Pancreas (tissue), 10 donors: ENCODE data around the gene HERPUD2. TPM values are rescaled to one million over a fixed set of nuclear protein-coding genes. Genes with fewer than 3 reads are reported as not detected.
"Not testable (repeated sequence)": the region's sequence is repeated elsewhere in the genome, so short reads cannot be mapped to it uniquely, and the experiment has no call there.

Source experiments
- ATAC-seq, 4 donors: fragments of 200-7000 bp; cut with Tn5 transposase; one replicate each; pipeline versions ENCODE4 v1.8.0 to v1.9.1; 2020; ENCODE audit warnings: mild to moderate bottlenecking in 4 of 4, moderate library complexity in 4 of 4
- DNase-seq, 6 donors: peaks; one replicate each; pipeline ENCODE4 v3.0.0-alpha.2; 2020
- FAIRE-seq: peaks from 2 replicates; lab custom pipeline; 2012; peaks lifted over from hg19 to GRCh38; lab: Jason Lieb, UNC
- H3K27ac ChIP-seq, 4 donors: fragments of 200-600 bp; sonication (generic); 1 replicate in 3 of 4; 2 replicates in 1 of 4; pipeline versions ENCODE4 v1.5.0 to v1.8.0; 2020
- H3K27me3 ChIP-seq, 4 donors: fragments of 200-600 bp; one replicate each; pipeline ENCODE4 v1.8.0; 2021
- H3K36me3 ChIP-seq, 3 donors: fragments of 200-600 bp; sonication (generic) in 1 of 3; one replicate each; pipeline versions ENCODE4 v1.5.0 to v1.8.0; 2020 to 2021
- H3K4me1 ChIP-seq, 3 donors: fragments of 200-600 bp; one replicate each; pipeline ENCODE4 v1.8.0; 2021
- H3K4me3 ChIP-seq, 4 donors: fragments of 200-600 bp; sonication (generic) in 2 of 4; one replicate each; pipeline versions ENCODE4 v1.5.0 to v1.8.0; 2020 to 2021
- H3K9me3 ChIP-seq, 4 donors: fragments of 200-600 bp; one replicate each; pipeline ENCODE4 v1.8.0; 2021
- WGBS, 2 donors: extraction: QIAGEN DNeasy Blood & Tissue Kit; methylation state at CpG; one replicate each; pipeline ENCODE4 v1.1.7; 2013; 5-methylcytosine and 5-hydroxymethylcytosine counted together
- intact Hi-C, 3 donors: fragments of 100-400 bp; cut with DNase I; formaldehyde crosslinking; loops; one replicate each; pipeline versions ENCODE4 v1.11.1 to v1.14.2; 2022
- polyA plus RNA-seq, 2 donors: library from polyadenylated mRNA; stranded (reverse); fragments of 200-250 nt; gene quantifications; one replicate each; pipeline ENCODE4 v1.2.3, GENCODE V29; 2013
- total RNA-seq, 6 donors: library from RNA; stranded (reverse); fragmentation: NEBNext Ultra II Directional in 4 of 6; extraction: Animal tissue kit (Norgen Biotek cat#: 25700) in 4 of 6; gene quantifications; one replicate each; pipeline versions ENCODE4 v1.2.1 to v1.2.4, GENCODE V29; 2021 to 2023
- TF ChIP-seq, protein P1 (sequence below), 4 donors: fragments of 200-600 bp; sonication (generic) in 3 of 4; IDR thresholded peaks; one replicate each; pipeline versions ENCODE4 v1.5.0 to v1.8.0; 2021; ENCODE audit warnings: antibody characterized with exemption in 4 of 4
- donor health status: healthy with polysubstance abuse.
- donor health status: DM: no; HTN: no; CAD: no; lungs with moderate emphysema.
- donor health status: DM: no; HTN: no; CAD: no.
- donor health status: control.
- donor health status: control.
- donor health status: Bipolar disorder and iron deficiency.
- donor health status: DM: yes; HTN: yes; CAD: no.
- donor health status: DM: no; HTN: no; CAD: no.
- donor health status: DM: no; HTN: no; CAD: no.
- donor health status: DM: yes; HTN: yes; CAD: no.

The HERPUD2 gene
- total and polyA plus RNA-seq, 8 donors: 9.6 to 21.6 (median 16.4) TPM

DNA sequence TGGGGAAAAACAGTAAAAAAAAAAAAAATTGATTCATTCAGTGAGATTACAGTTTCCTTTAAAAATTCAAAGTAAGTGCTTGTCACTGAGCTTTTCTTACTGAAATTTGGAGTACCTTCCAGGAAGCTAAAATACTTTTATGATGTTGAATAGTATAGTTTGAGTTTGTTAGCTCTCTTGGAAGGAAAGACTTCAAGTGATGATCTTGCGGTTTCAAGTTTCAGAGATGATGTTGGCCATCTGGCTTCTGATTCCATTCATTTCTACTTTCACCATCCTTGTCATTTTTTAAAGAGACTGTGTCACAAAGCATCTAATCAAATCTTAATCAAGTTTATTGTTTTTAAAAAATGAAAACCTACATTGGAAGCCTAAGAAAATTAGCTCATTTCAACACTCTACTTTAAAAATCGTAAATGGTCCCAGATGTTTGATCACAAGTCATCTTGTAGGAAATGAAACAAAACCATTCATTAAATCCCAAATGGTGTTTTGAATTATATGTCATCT, 4.9 kb upstream of the HERPUD2 start:
- WGBS, 2 donors: 92 to 97% methylated on average over 2 of the region's 2 CpGs
- Histone ChIP-seq H3K27ac (no peak overlapping the region), H3K4me1 (no peaks in the 10 kb centered on the region), H3K36me3 (no peaks in the 10 kb centered on the region), H3K9me3 (no peaks in the 10 kb centered on the region), H3K27me3 (no peaks in the 10 kb centered on the region), H3K4me3 (no peak overlapping the region)
- TF ChIP-seq, protein P1, sequence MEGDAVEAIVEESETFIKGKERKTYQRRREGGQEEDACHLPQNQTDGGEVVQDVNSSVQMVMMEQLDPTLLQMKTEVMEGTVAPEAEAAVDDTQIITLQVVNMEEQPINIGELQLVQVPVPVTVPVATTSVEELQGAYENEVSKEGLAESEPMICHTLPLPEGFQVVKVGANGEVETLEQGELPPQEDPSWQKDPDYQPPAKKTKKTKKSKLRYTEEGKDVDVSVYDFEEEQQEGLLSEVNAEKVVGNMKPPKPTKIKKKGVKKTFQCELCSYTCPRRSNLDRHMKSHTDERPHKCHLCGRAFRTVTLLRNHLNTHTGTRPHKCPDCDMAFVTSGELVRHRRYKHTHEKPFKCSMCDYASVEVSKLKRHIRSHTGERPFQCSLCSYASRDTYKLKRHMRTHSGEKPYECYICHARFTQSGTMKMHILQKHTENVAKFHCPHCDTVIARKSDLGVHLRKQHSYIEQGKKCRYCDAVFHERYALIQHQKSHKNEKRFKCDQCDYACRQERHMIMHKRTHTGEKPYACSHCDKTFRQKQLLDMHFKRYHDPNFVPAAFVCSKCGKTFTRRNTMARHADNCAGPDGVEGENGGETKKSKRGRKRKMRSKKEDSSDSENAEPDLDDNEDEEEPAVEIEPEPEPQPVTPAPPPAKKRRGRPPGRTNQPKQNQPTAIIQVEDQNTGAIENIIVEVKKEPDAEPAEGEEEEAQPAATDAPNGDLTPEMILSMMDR (IDR thresholded peaks at IDR 0.05): no peak
- no peak for FAIRE-seq
- DNase-seq: no peak
- intact Hi-C loops: loop anchor here in 1 of 3 donors (10.0 kb wide), 1 partner anchor 205 kb away; no protein-coding TSS in a partner anchor
- ATAC-seq: no peak

DNA sequence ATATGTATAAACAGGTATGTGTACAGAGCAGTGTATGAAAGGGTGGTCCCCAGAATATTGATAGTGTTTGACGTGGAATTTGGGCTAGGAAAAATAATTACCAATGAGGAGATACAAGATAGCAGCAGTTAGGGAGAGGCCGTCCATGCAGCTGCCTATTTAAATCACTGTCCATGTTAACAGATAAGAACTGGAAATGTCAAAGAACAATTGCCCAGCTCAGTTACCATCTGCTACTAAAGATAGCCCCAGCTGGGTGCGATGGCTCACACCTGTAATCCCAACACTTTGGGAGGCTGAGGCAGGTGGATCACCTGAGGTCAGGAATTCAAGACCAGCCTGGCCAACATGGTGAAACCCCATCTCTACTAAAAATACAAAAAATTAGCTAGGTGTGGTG, 3.4 kb upstream of the HERPUD2 start:
- H3K4me3 ChIP-seq, DNase-seq, FAIRE-seq, H3K27me3 ChIP-seq, H3K4me1 ChIP-seq, H3K36me3 ChIP-seq, H3K27ac ChIP-seq, intact Hi-C loops, H3K9me3 ChIP-seq, ATAC-seq: not testable (repeated sequence)
- WGBS, 2 donors: 73 to 86% methylated on average over 3 of the region's 3 CpGs

DNA sequence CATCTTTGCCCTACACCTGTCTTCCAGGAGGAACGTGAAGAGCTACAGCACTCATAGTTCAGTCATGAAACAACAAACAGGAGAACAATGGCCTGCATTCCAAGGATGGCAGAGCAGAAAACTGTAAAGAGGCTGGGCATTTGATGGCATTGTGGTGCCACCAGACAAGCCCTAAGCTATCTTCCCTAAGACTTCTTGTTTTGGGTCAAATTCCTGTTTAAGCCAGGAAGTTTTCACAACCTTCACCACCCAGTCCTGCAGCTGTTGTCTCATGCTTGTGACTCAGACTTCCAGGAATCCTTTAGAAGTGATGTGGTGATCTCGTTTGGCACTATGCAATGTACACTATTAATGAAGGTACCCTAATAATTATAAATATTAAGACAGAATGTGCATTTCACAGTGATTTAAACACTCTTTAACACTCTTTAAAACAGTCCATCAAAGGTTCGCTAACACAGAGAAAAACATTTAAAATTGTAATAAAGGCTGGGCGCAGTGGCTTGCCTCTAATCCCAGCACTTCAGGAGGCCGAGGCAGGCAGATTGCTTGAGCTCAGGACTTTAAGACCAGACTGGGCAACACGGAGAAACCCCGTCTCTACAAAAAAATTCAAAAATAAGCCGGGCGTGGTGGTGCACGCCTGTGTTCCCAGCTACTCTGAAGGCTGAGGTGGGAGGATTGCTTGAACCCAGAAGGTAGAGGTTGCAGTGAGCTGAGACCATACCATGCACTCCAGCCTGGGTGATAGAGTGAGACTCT, 2.7 kb upstream of the HERPUD2 start:
- intact Hi-C loops: no loop called here
- peaks cover 0 to 11% (median 4%) of the 10 kb centered on the region in 3 donors for H3K4me1 ChIP-seq
- no peaks in the 10 kb centered on the region for H3K9me3 ChIP-seq
- H3K27ac ChIP-seq: no peak overlapping the region
- FAIRE-seq (no peak), ATAC-seq (no peak), DNase-seq (no peak)
- H3K4me3 ChIP-seq: no peak overlapping the region
- H3K27me3 ChIP-seq: no peaks in the 10 kb centered on the region
- 86 to 90% methylated on average over 10 of the region's 10 CpGs for WGBS, 2 donors
- TF ChIP-seq, protein P1 (IDR thresholded peaks at IDR 0.05): no peak
- no peaks in the 10 kb centered on the region for H3K36me3 ChIP-seq

DNA sequence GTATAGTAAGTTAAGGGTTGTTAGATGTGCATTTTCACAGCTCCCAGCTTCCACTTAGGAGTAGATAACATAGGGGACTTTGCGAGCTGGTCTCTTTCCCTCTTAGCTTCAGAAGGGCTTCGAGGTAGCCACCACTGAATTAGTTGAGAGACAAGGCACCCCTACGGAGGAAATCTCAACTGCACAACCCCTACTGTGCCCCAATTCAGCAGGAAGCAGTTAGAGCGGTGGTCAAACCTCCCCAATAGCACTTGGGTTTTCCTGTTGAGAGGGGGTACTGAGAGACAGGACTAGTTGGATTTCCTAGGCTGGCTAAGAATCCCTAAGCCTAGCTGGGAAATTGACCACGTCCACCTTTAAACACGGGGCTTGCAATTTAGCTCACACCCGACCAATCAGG, 1.1 kb upstream of the HERPUD2 start:
- Histone ChIP-seq H3K27me3 (no peaks in the 10 kb centered on the region), H3K36me3 (no peaks in the 10 kb centered on the region), H3K4me1 (peaks cover 6 to 19% (median 6%) of the 10 kb centered on the region in 3 donors), H3K9me3 (no peaks in the 10 kb centered on the region), H3K4me3 (peak overlapping the region in 2 of 4 donors; percentile 97 to 99), H3K27ac (no peak overlapping the region)
- intact Hi-C loops: no loop called here
- no peak for ATAC-seq
- no peak for FAIRE-seq
- DNase-seq: no peak
- 85 to 86% methylated on average over 7 of the region's 7 CpGs for WGBS, 2 donors
- TF ChIP-seq, protein P1 (IDR thresholded peaks at IDR 0.05): no peak

DNA sequence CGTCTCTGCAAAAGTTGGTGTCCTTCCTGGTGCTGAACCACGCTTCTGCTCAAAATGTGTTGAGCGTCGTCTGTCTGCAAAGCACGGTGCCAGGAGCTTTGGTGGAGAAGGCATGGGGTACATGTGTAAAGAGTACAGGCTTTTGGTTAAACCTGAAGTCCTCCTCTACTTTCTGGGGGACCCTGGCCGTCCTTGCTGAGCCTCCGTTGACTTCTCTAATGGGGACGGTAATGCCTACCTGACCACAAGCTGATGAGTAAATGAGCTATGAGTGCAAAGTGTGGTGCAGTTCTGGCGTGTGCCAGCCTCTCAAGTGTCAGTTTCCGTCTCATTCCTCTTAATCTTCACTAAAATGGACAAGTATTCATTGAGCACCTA, 527 bp upstream of the HERPUD2 start:
- DNase-seq (no peak), ATAC-seq (peak in 1 of 4 donors; percentile 0), FAIRE-seq (no peak)
- TF ChIP-seq, protein P1 (IDR thresholded peaks at IDR 0.05): no peak
- no peaks in the 10 kb centered on the region for H3K9me3 ChIP-seq
- H3K4me1 ChIP-seq: peaks cover 6 to 21% (median 7%) of the 10 kb centered on the region in 3 donors
- intact Hi-C loops: no loop called here
- no peaks in the 10 kb centered on the region for H3K36me3 ChIP-seq
- peak overlapping the region; percentile 93 to 97 (median 96) for H3K27ac ChIP-seq
- WGBS, 2 donors: 3 to 5% methylated on average over 10 of the region's 10 CpGs
- peak overlapping the region; percentile 95 to 99 (median 97) for H3K4me3 ChIP-seq
- H3K27me3 ChIP-seq: no peaks in the 10 kb centered on the region
